Thyroid gland (tissue), 4 donors: ENCODE measurements around the gene IFT27.

Source experiments
- POLR2A ChIP-seq, 2 donors: fragments of 450-650 bp; IDR thresholded peaks; one replicate each; pipeline ENCODE4 v1.6.1; 2017; ENCODE audit warnings: antibody characterized with exemption in 2 of 2, mild to moderate bottlenecking in 2 of 2, moderate library complexity in 1 of 2
- TF ChIP-seq, protein P1 (sequence below), 6 experiments: fragments of 200-600 bp in 3 of 6; fragments of 450-650 bp in 3 of 6; sonication (generic) in 3 of 6; IDR thresholded peaks; one replicate each; pipeline ENCODE4 v1.5.1; 2016 to 2019; ENCODE audit warnings: antibody characterized with exemption in 6 of 6, mild to moderate bottlenecking in 2 of 6, inconsistent platforms in 1 of 6, moderate library complexity in 1 of 6

- TF ChIP-seq, protein P1, sequence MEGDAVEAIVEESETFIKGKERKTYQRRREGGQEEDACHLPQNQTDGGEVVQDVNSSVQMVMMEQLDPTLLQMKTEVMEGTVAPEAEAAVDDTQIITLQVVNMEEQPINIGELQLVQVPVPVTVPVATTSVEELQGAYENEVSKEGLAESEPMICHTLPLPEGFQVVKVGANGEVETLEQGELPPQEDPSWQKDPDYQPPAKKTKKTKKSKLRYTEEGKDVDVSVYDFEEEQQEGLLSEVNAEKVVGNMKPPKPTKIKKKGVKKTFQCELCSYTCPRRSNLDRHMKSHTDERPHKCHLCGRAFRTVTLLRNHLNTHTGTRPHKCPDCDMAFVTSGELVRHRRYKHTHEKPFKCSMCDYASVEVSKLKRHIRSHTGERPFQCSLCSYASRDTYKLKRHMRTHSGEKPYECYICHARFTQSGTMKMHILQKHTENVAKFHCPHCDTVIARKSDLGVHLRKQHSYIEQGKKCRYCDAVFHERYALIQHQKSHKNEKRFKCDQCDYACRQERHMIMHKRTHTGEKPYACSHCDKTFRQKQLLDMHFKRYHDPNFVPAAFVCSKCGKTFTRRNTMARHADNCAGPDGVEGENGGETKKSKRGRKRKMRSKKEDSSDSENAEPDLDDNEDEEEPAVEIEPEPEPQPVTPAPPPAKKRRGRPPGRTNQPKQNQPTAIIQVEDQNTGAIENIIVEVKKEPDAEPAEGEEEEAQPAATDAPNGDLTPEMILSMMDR (IDR thresholded peaks at IDR 0.05), result no peak
- TF ChIP-seq POLR2A (IDR thresholded peaks at IDR 0.05), result no peak
Observed at GRCh38 chr22:36727110-36727509, 48.8 kb downstream of the IFT27 start.
